Hypothalamus (tissue), 51 donors: ENCODE data around the gene VAC14.
"Not testable (repeated sequence)": the region's sequence is repeated elsewhere in the genome, so short reads cannot be mapped to it uniquely, and the experiment has no call there.

Source experiments
- DNase-seq, 51 donors: peaks; one replicate each; lab custom pipeline; 2025; lab: John Stamatoyannopoulos, UW

Gene VAC14

GRCh38 chr16:70674221-70675014 lies 126.5 kb downstream of the VAC14 start:
- no peak for DNase-seq

- DNase-seq = not testable (repeated sequence)
Measured at GRCh38 chr16:70670938-70671337, 130.0 kb downstream of the VAC14 start.

- DNase-seq = no peak
Measured at GRCh38 chr16:70670175-70670574, 130.8 kb downstream of the VAC14 start.

DNA sequence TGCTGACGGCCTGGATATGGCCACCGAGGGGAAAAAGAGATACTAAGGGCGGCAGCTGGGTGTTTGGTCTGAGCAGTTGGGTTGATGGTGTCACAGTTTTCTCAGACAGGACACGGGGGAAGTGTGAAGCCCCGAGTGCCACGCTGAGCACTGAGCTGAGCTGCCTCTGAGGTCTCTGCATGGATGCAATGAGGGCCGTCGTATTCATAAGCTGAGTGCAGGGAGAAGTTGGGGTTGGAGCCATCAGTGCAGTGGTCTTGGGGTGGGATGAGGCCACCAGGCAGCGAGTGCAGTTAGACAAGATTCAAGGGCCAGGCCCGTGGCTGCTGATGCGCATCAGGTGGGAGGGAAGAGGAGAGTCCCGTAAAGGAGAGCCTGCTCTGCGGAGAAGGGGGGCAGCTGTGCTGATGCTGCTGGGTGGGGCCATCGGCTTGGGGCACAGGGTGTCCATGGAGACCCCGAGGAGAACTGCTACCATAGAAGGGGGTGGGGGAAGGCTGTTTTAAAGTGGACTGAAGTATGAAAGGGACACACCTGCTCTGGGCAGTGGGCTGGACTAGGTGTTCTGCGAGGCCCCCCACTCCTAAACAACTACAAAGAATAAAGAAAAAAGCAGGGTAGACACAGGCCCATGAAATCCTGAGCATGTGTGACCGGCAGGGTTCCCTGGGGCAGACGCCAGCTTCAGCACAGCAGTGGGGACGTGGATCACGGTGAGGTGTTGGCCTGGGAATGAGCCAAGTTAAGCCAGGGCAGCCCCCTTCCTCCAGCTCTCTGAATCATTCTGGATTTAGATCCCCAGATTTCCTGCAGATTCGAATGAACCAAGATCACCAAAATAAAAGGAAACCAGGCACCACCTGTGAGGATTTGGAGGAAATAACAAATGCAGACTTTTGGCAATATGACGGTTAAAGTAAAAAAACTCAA lies 134.9 kb downstream of the VAC14 start:
- DNase-seq = no peak

DNA sequence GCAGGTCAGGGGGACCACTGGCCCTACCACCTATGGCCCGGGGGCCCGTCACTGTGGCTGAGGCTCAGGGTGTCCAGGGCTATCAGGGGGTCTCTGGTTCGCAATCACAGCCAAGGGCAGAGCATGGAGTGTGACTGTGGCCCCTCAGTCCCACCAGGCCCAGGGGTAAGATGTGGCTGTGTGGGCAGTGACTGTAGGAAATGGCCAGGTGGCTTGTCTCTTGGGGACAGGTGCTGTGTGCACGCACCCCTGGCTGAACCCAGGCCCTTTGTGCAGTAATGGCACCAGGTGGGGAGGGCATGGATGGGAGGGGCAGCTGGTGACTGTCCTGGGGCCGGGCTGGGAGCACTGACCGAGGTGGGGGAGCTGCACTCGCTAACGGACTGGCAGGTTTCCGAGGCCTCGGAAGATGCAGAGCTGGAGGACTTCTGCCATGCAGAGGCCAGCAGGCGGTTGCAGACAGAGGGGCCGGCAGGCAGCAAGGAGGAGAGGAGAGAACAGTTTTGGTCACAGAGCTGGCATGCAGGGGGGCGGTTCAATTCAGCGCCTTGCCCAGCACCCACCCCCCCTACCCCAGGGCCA lies 135.8 kb downstream of the VAC14 start:
- no peak for DNase-seq

GRCh38 chr16:70664325-70665112 lies 136.4 kb downstream of the VAC14 start:
- DNase-seq = no peak

DNA sequence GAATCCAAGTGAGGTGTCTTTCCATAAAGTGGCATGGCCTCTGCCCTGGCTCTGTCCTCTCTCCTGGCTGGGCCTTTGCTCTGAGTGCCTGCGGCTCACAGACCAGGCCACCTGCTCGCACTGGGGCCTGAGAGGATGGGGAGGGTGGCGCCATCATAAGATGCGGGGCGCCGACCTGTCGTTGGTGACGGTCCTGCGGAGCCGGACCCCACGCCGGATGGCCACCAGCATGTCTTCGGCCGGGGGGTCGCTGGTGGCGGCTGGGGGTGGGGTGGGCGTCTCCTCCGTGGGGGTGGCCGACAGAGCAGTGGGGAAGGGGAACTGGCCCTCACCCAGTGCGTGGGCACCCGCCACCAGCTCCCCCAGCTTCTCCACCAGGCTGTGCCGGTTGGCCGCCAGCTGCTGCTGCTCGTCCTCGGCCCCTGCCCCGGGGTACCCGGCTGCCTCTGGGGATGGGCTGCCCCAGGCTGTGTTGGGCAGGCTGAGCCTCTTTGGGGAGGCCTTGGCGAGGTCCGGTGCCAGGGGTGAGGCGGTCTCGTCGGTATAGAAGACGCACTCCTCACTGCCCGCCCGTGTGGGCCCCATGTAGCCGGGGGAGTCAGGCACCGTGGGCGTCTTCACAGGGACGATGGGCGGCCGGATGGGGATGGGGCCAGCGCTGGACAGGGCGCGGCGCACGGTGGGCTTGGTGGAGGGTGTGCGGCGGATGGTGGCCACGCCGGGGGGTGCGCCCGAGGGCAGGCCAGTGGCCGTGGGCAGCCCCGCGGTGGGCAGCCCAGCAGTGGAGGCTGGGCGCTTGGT lies 137.2 kb downstream of the VAC14 start:
- no peak for DNase-seq

- no peak for DNase-seq
Measured at GRCh38 chr16:70662991-70663523, 137.9 kb downstream of the VAC14 start.

DNA sequence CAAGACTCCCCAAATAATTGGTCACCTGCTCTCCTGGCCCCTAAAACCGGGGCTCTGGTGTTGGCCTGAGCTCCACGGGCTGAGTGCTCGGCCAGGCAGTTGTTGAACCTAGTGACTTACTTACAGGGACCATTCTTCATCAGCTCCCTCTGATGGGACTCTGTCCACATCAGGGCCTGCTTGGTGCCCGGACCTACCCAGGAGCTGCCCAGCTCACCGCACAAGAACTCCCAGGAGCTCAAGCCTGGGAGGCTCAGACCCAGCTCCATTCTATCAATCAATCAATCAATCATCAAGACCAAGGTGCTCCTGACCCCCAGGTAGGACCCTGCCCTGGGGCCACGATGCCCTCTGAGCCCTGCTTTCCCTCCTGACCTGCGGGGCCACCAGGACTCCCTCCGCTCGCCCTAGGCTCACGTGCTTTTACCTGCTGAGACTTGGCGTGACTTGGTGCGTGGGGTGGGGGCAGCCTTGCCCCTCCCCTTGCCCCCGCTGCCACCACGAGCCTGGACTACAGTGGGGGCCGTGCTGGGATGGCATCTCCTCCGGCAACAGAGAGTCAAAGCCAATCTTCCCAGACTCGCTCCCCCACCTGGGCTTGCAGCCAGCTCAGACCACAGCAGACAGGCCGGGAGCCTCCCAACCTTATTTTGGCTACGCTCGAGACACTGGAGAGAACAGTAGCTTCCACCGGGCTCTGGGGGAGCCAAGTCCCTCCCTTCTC lies 138.9 kb downstream of the VAC14 start:
- DNase-seq = peak in 4 of 51 donors; percentile 35 to 54 (median 42)

- no peak for DNase-seq
Measured at GRCh38 chr16:70661534-70661917, 139.4 kb downstream of the VAC14 start.

DNA sequence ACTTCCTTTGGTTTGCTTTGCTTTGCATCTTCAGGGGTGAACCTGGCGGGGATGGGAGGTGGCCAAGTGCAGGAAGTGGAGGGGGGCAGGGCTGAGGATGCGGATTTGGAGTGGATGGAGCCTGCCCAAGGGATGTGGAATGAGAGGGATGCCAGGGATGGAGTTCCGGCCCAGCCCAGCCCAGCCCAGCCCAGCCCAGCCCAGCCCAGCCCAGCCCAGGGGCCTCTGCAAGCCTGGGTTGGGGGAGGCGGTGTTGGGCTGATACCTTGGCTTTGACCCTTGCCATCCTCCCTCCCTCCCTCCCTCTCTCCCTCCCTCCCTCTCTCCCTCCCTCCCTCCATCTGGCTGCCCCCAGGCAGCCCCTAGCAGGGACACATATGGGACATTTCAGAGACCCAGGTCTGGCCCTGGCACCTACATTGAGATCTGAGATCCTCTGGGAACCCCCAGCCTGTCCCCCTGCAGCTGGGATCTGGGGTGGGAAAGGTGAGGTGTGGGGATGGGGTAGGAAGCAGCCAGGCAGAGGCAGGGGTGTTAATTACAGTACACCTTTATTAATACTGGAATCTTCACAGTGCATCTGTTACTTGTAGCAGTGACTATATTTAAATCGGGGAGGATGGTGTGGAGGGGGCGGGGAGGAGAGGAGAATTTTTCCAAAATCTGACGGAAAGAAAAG lies 140.1 kb downstream of the VAC14 start:
- no peak for DNase-seq

- DNase-seq = no peak
Measured at GRCh38 chr16:70659953-70660671, 140.8 kb downstream of the VAC14 start.

- no peak for DNase-seq
Measured at GRCh38 chr16:70659546-70659945, 141.4 kb downstream of the VAC14 start.

DNA sequence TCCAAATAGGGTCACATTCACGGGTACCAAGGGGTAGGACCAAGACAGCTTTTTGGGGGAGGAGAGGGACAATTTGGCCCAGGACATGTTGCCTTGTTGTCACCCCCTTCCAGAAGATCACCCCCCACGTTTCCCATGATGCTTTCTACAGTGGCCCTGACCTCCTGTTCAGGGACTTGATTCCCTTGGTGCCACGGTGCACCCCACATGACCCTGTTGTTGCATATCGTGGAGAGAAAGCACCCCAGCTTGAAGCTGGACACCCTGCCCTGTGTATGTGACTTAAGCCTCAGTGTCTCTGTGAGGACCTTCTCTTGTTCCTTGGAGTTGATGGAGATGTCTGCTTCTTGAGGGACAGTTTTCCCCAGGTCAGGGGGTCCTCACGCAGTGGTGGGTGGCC lies 142.0 kb downstream of the VAC14 start:
- DNase-seq = no peak

- DNase-seq = no peak
Measured at GRCh38 chr16:70657956-70658355, 143.0 kb downstream of the VAC14 start.

DNA sequence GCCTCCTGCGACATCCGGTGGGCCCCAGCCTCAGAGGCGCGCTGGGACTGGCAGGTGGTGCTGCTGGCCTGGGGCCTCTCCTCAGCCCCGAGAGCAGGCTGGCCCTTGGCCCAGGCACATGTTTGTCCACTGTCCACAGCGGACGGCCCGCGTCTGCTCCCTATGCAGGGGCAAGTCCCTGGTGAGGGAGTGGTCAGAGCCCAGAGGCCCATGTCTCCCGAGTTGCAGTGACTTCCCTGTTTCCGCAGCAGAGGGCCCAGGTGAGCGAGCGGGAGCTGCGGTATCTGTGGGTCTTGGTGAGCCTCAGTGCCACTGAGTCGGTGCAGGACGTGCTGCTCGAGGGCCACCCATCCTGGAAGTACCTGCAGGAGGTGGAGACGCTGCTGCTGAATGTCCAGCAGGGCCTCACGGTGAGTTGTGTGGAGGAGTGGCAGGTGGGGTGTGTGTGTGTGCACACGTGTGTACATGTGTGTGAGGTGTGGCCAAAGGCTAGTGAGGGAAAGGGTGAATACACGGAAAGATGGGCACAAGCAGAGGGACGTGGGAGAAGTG lies 144.2 kb downstream of the VAC14 start:
- no peak for DNase-seq

DNA sequence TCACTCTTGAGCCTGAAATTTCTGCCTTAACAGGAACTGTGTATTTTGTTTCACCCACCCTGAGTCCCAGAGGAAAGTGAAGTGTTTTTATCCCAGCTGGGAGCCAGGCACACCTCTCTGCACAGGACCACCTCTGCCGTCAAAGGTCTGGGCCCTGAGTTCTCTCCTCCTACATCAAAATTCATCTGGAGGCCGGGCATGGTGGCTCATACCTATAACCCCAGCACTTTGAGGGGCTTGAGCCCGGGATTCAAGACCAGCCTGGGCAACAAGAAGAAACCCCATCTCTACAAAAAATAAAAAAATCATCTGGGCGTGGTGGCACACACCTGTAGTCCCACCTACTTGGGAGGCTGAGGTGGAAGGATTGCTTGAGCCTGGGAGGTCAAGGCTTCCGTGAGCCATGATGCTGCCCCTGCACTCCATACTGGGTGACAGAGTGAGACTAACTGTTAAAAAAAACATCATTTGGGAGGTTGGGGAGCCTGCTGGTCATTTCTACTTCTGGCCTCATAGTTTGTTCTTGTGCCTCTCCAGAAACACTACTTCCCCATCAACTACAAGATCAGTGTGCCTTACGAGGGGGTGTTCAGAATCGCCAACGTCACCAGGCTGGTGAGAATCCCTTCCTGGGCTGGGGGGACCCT lies 144.8 kb downstream of the VAC14 start:
- no peak for DNase-seq
